Right lung (tissue), 5 donors: ENCODE data around the gene NCOA7. TPM values are rescaled to one million over a fixed set of nuclear protein-coding genes. Genes with fewer than 3 reads are reported as not detected.
"Not testable (repeated sequence)": the region's sequence is repeated elsewhere in the genome, so short reads cannot be mapped to it uniquely, and the experiment has no call there.

Experiments
- DNase-seq, 2 donors: peaks; one replicate each; pipeline ENCODE4 v3.0.0-alpha.2; 2013
- polyA plus RNA-seq, 5 donors: library from polyadenylated mRNA; unstranded; fragments of 120-200 nt; gene quantifications; one replicate each; pipeline versions ENCODE4 v1.2.1 to v1.2.3, GENCODE V29; 2013; ENCODE audit warnings: inconsistent platforms in 1 of 5, low replicate concordance in 1 of 5; ENCODE audit not compliant: insufficient read length in 5 of 5, insufficient read depth in 1 of 5

The NCOA7 gene
- polyA plus RNA-seq, 5 donors, result 14.1 to 20.5 (median 20.0) TPM

DNA sequence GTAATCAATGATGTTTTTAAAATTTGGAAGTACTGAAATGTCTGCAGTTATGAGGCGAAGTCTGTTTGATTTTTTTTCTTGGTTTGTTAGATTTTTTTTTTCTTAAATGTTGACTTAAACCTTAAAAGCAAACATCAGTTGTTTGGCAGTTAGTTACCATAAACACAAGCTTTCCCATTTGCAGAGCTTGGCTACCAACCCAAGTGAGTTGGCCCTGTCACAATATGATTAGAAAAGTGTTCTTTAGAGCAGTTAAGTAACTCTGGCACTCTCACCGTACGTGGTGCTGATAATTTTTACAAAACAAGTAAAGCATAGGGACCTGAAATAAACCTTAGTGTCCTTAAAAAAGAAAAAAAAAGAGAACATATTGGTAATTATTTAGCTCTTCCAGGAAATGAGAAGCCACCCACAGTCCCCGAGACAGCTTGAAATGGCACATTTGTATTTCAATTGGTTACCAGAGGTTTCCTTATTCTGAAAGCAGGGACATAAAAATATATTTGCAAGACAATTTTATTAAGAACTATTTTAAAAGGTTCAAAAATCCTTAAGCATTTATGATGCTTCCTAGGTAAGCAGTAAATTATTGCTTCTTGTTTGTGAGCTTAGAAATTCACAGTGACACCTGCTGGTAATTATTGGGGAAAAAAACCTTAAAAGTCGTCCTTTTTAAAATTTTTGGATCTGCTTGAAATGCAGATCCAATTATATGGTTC, 37.4 kb upstream of the NCOA7 start:
- DNase-seq, result no peak

DNA sequence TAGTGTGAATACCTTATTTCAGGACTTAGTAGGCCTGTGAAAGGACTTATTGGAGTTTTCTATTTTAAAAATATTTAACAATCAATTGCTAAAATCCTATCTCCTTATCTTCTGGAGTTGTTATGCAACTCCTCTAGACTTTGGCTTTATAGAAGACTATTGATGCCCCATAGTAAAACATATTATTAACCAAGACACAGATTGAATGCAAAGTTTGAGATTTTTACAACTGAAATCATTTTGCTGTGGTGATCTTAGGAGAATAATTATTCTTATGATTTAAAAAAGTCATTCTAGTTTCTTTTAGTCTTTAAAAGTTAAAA, 36.9 kb upstream of the NCOA7 start:
- DNase-seq, result no peak

DNA sequence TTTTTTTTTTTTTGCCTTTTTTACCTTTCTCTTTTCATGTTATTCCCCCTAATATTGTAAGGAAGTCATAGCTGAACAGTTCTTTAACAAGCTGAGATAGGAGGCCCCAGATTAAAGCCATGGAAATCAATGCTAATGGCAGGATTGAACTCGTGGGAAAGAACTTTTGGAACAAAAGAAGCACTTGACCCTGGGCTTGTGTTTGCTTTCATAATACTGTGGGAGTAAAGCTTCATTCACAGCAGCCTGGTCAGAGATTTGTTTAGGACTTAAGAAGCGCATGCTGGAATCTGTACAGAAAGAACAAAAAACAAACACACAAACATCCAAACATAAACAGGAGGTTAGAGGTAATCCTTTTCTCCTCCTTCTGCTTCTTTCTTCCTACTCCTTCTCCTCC, 36.2 kb upstream of the NCOA7 start:
- no peak for DNase-seq

DNA sequence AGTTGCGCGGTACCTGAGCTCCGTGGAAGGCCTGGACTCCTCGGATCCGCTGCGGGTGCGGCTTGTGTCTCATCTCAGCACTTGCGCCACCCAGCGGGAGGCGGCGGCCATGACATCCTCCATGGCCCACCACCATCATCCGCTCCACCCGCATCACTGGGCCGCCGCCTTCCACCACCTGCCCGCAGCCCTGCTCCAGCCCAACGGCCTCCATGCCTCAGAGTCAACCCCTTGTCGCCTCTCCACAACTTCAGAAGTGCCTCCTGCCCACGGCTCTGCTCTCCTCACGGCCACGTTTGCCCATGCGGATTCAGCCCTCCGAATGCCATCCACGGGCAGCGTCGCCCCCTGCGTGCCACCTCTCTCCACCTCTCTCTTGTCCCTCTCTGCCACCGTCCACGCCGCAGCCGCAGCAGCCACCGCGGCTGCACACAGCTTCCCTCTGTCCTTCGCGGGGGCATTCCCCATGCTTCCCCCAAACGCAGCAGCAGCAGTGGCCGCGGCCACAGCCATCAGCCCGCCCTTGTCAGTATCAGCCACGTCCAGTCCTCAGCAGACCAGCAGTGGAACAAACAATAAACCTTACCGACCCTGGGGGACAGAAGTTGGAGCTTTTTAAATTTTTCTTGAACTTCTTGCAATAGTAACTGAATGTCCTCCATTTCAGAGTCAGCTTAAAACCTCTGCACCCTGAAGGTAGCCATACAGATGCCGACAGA, 31.4 kb upstream of the NCOA7 start:
- DNase-seq, result no peak

DNA sequence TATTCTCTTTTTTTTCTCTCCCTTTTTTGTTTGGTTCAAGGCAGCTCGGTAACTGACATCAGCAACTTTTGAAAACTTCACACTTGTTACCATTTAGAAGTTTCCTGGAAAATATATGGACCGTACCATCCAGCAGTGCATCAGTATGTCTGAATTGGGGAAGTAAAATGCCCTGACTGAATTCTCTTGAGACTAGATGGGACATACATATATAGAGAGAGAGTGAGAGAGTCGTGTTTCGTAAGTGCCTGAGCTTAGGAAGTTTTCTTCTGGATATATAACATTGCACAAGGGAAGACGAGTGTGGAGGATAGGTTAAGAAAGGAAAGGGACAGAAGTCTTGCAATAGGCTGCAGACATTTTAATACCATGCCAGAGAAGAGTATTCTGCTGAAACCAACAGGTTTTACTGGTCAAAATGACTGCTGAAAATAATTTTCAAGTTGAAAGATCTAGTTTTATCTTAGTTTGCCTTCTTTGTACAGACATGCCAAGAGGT, 30.8 kb upstream of the NCOA7 start:
- DNase-seq, result no peak

DNA sequence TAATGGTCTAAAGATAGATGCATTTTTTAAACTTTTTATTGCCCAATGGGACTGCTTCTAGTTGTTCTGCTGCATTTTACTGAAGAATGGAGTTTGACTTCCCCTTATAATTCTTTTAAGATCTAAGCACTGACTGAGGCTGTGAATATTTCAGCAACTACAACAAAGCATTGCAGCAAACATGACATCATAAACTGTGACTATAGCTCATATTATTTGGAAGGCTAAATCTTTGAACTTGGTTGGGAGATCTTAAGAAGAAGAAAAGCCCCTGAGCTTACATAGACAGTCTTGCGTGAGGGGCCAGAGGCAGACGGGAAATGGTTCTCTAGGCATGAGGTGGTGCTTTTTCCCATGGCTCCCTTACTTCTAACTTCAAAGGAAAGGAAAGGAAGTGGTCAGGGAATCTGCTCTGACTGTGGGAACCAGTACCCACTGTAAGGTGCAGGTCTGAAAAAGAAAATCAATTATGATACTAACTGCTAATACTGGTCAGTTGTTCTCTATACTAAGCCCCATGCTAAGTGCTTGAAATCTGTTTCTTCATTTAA, 26.6 kb upstream of the NCOA7 start:
- DNase-seq, result no peak

DNA sequence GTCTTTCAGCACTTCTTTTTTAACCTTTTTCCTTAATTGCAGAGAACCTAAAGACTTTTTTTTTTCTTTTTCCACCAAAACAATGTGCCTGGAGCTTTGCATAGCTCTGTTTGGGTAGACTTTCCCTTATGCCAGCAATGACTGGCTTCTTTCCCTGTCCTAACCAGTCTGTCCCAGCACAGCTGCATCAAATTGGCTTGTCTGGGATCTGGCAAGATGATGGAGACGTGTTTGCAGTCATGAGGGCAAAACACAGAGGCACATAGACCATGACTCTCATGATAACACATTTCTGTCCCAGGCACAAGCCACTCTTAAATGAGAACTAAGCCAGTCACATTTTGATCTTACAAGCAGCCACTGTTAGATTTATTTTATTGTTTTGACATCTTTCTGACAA, 24.8 kb upstream of the NCOA7 start:
- no peak for DNase-seq

DNA sequence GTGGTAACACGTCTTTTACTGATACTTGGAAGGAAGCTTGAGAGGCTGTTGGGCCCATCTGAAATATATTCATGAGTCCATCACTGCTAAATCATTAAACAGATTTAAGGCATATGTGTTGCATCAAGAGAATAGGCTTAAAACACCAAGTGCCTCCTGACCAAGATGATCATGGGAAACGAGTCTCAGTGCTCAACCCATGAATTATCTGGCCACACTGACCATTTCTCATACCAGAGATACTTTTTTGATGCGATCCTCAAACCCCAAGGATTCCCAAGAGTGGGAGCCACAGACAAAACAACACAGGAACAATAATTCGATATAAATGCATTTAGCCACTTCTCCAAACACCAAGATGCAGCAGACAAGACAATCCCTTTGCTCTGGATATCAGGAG, 24.1 kb upstream of the NCOA7 start:
- no peak for DNase-seq

DNA sequence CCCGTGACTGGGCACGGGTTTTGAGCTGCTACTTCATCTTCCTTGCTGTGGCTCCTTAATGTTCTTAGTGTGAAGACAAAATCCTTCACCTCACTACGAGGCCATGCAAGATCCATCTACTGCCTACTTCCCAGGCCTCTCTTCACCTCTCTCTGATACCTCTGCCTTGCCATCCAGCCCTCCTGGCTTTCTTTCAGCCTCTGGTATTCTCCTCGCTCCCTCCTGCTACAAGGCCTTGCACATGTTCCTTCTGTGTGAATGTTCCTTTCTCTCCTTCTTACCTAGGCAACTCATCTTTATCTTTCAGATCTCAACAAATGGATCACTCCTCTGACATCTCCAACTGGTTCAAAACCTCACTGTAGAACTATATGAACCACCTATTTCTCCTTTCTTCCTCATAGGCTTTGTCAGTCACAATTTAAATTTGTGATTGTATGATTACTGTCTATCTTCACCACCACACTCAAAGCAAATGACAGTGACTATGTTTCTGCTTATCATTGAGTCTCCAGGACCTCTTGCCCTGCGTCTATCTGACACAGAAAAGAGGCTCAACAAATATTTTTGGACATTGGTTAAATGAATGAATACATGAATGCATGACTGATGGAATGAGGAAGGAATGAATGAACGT, 21.5 kb upstream of the NCOA7 start:
- no peak for DNase-seq

DNA sequence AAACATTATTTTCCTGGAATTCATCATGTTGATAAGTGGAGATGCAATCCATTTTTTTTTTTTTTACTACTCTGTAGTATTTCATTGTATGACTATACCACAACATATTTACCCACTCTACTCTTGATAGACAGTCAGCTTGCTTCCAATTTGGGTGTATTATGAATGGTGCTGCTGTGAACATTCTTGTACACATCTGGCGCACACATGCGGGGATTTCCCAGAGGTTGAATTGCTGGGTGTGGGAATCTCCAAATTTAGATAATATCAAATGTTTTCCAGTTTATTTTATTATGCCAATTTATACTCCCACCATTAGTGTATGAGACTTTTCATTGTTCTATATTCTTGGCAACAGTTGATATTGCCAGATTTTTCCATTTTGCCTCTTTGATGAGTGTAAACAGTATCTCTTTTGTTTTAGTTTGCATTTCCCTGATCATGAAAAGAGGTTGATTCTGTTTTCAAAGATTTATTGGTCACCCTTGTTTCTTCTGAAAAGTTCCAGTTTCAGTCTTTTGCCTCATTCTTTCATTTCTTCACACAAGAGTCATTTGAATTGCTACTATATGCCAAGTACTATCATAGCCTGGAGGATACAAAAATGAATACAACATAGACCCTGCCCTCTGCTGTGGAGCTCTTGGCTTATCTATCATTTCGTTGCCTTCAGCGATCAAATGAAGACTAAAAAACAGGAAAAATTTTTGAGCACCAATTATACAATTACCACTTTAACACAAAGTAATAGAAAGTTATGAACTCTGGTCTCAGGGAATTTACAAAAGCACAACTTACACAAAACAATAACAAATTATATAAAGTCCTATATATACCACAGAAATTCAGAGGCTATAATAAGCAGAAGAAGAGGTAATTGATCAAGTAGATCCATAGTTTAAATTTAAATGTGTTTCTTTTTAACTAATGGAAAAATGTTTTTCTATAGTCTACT, 17.1 kb upstream of the NCOA7 start:
- DNase-seq, result no peak

DNA sequence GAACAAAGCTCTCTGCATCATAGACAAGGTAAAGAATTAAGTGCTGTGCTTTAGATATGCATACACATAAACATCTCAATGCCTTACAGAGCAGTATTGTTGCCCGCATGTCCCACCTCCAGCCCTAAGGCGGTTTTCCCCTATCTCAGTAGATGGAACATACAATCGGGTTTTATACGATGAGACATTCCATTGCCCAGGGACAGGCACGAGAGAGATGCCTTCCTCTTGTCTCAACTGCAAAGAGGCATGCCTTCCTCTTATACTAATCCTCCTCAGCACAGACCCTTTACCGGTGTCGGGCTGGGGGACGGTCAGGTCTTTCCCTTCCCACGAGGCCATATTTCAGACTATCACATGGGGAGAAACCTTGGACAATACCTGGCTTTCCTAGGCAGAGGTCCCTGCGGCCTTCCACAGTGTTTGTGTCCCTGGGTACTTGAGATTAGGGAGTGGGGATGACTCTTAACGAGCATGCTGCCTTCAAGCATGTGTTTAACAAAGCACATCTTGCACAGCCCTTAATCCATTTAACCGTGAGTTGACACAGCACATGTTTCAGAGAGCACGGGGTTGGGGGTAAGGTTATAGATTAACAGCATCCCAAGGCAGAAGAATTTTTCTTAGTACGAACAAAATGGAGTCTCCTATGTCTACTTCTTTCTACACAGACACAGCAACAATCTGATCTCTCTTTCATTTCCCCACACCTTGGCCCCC, 14.5 kb upstream of the NCOA7 start:
- DNase-seq, result not testable (repeated sequence)

DNA sequence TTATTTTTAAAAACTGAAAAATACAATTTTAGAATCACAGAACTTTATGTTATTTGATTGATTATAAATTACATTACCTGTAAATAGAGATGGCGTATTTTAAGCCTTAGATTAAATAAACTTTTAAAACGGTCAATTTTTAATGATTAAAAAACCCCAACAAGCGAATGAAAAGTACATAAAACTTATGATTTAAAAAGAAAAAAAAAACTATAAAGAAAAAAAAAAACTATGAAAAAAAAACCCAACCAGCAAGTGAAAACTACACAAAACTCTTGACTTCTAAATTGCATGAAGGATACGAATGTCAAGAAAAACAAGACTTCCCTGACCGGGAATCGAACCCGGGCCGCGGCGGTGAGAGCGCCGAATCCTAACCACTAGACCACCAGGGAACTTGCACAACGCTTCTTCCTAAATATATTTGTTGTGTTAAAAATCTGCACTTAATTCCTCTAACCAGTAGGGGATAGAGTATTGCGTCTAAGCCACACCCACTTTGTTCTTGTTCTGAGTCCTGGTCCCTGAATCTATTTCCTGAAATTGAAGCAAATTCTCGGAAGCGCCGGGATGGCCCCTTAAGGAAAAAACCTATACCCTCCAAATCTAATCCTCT, 10.7 kb upstream of the NCOA7 start:
- peak; percentile 89 to 94 for DNase-seq

DNA sequence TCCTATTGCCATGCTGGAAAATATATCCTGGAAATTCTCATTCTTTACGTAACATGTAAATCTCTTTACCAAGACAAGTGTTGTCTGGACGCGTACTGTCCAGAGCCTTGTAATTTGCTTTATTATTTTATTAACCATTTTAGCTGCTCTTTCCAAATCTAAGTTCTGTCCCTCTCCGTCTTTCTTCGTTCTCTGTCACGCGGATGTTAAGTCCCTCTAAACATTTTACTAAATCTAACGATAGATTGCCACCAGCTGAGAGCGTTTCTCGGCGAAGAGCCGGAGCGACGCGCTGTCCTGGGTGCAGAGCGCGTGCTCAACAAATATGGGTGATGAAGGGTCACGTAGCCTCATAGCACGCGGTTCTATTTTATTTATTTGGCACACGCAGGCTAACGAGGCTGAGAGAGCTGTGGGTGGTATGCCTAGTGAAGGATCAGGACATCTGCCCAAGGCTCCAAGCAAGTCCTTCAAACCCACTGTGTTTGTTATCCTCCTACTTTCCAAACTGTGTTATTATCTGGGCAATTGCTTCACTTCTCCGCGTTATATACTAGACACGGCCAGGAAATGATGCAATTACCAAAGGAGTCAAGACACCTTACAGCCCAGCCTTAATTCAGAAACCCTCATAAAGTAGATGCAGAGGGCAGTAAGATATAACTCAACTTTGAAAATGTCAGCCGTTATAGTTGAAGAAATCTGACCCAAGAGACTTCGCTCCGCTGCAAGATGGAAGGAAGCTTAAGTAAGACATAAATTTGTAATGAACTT, 10.0 kb upstream of the NCOA7 start:
- DNase-seq, result peak; percentile 71 to 78

DNA sequence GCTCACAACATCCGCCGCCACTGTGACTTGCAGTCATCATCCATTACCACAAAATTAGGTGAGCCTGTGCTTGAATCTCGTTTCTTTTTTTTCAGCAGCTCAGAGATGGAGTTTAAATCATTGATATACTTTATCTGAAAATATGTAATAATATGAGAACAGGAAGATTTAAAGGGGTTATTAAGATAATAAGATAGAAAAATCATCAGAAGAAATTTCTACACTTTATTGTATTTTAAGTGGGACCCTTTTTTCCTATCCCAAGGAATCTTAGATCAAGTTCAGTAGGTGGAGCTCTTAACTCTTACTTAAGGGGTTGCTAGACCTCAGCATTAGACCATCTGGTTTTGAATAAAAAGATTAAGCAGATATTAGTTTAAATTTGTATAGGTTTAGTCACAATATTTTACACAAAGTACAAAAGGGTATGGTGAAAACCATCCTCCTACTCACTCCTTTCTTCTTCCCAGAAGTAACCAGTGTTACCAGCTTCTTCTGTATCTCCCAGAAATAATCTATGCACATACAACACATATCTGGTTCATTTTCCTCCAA, 9.4 kb upstream of the NCOA7 start:
- DNase-seq, result peak in 1 of 2 donors; percentile 9

DNA sequence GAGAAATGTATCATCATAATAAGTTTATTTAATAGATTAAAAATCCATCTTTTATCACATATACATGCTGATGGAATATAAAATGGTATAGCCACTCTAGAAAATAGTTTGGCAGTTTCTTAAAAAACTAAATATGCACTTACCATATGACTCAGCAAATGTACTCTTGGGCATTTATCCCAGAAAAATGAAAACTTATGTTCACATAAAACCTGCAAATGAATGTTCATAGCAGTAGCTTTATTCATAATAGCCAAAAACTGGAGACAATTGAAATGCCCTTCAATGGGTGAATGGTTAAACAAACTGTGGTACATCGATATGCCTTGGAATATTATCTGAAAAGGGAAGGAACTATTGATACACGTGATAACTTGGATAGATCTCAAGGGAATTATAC, 6.4 kb upstream of the NCOA7 start:
- no peak for DNase-seq

DNA sequence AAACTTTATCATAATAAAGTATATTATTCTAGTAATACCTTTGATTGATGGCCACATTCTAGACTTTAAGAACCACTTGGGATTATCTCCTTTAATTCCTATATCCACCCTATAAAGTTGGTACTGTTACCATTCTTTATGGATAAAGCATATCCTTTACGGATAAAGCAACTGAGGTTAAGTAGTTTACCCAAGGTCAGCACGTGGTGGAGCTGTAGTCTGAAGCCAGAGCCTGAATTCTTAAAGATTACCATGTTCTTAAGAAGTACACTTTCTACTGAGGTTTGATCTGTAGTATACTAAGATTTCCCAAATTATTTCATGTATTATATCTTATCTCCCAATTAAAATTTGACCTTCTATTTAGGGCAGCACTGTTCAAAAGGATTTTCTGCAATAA, 3.0 kb upstream of the NCOA7 start:
- DNase-seq, result no peak

DNA sequence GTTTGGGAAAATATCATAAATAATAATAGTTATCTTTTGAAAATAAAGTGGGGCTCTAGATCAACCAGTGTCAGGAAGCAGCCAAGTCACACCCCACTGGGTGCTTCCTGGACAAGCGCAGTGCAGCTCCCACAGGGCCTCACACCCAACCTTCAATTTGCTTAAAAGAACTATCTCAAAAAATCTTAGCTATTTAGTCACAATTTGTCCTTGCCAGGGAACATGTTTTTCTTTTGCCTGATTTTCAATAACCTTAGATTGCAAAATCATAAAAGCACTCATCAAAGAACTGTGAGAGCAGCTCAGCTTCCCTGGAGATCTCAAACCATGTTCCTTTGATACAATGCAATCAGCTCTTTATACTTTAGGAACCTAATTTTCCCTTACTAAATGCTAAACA, 1.6 kb upstream of the NCOA7 start:
- no peak for DNase-seq

DNA sequence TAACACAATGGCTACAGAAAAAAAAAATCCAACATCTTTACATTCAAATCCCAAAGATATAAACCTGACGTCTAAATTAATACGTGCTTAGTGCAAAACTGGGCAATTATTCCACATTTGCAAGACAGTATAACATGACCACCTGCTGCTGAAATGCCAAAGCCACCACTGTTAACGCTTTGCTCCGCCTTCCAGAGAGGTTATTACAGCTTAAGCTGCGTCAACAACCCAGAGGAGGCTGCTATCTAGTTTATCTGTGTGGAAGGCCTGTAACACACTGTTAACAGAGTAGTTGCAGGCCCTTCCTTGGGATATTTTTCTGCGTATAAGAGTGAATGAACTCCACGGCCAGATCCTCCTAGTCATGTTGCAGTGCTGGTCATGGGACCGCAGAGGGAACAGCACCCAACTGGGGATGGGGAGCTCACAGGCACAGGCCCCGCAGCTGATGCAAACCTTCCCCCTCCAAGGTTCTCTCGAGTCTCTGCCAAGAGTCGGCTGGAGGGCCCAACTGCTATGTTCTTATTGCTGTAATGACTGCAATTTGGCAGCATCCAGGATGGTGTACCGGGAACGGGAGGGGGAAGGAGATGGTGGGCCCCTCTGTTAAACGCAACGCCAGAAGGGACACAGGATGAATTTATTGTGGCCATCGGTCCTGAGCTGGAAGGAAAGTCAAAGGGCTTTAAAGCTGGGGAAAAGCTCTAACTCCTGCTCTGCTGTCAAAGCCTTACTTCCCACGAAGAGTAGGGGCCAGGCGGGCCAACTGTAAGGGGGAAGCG, 993 bp upstream of the NCOA7 start:
- peak in 1 of 2 donors; percentile 69 for DNase-seq
